GM10847 (cell line): ENCODE data around the gene TSHZ1.

Source experiments
- POLR2A ChIP-seq: IDR thresholded peaks from 2 replicates; pipeline ENCODE4 v1.6.1; 2011; ENCODE audit not compliant: insufficient read length; ENCODE audit errors: extremely low read depth

TSHZ1 gene

DNA sequence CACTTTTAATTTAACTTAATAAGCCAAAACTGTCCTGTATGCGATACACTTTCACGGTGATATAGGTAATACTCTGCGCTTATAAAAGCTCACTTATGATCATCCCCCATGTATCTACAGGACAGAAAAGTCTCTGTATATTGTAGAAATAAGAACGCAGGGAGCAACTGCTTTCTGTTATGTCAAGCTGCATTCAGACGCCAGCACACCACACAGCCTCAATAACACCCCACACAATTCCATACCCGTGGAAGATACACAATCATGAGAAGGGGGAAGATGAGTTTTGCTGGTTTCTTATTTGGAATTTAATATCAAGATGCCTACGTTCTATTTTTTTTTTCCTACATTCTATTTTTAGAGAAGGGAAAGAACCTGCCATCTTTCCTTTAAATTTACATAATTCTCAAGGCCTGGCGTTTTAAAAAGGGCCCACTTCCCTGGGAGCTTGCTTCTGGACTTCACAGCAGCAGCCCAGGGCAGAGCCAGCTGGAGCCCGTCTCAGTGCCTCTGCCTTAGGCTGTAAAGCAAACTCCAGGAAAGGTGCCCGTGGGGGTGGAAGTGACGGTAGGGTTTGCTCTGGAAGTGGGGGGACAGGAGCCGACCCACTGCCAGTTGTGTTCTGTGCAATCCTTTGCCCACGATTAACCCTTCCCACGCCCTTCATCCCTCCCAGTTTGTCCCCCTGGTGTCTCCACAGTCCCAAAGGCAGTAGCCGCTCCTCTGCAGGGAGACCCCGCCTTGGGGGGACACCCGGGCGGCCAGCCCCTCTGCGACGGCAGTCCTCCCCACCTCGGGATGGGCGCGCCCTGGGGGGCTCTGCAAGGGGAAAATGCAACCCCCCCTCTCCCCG, 7.0 kb upstream of the TSHZ1 start:
- TF ChIP-seq POLR2A: no peak

DNA sequence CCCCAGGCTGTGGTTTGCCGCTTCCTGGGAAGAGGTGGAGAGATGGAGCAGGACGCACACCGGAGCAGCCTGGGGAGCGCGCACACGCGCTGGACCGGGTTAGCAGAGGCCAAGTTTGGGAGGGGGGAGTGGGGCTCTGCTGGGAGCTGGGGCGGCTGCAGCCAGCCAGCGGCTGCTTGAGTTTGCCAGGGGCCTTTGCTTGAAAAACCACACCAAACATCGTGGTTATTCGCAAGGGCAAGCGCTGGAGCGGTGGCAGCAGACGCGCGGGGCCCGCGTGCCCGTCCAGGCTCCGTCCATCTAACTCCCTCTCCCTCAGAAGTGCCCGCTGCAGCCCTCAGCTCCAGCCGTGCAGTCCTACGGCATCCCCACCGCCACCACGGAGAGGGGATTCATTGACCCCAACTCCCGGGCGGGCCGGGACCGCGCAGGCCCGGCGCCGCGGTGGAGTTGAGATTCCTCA, 6.3 kb upstream of the TSHZ1 start:
- TF ChIP-seq POLR2A: no peak

GRCh38 chr18:75204732-75205513, 5.7 kb upstream of the TSHZ1 start:
- no peak for TF ChIP-seq POLR2A

- TF ChIP-seq POLR2A: no peak
Observed at GRCh38 chr18:75205514-75206132, 5.0 kb upstream of the TSHZ1 start.

- no peak for TF ChIP-seq POLR2A
Observed at GRCh38 chr18:75206452-75207309, 3.9 kb upstream of the TSHZ1 start.

GRCh38 chr18:75207310-75208154, 3.1 kb upstream of the TSHZ1 start:
- TF ChIP-seq POLR2A: no peak

- no peak for TF ChIP-seq POLR2A
Observed at GRCh38 chr18:75208155-75208835, 2.3 kb upstream of the TSHZ1 start.

- TF ChIP-seq POLR2A: peak; percentile 27
Observed at GRCh38 chr18:75208836-75209128, 1.8 kb upstream of the TSHZ1 start.

DNA sequence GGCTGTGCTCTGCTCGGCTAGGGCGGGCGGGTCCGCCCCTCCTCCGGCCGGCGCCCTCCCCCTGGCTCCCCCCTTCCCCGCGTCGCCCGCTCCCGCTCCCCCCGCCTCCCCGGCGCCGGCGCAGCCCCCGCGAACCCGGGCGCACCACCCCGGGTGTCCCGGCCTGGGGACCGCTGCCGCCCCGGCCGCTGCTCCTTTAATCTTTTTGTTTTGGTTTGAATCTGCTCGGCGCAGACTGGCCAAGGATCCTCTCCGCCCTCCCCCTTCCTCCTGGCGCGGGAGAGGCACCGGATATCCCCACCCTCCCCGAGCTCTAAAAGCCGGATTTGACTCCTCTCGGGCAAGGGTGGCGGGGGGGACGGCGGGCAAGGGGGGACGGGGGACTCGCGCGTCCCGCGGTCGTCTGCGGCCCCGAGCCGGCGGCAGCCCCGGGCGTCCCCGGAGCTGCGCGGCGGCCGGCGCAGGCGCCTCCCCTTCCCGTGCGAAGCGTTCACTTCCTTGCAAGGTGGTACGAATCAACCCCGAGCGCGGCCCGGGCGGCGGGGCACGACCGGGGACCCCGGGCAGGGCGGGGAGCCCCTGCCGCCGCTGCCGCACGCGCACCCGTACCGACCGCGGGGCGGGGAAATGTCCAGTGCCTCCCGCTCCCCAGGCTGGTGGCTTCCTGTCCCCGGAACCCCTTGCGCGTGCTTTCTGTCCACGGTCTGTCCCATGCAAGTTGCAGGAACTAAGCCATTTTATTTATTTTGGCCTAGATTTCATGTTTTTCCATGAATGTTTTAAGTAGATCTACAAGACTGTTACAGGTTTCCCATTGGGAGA, 1.3 kb upstream of the TSHZ1 start, which contains the start of gene PTGR3:
Gene PTGR3 (minus strand): TSS at position 11 of the 822 bp plus-strand sequence. CDS start 81 bp downstream, outside the sequence.
- peak; percentile 73 for TF ChIP-seq POLR2A

- TF ChIP-seq POLR2A: no peak
Observed at GRCh38 chr18:75209951-75210258, 692 bp upstream of the TSHZ1 start.

GRCh38 chr18:75211002-75211621, 515 bp downstream of the TSHZ1 start:
- TF ChIP-seq POLR2A: no peak

- no peak for TF ChIP-seq POLR2A
Observed at GRCh38 chr18:75211626-75211952, 992 bp downstream of the TSHZ1 start.
